ENCODE measurements around the gene MCEMP1. TPM values are rescaled to one million over a fixed set of nuclear protein-coding genes. Genes with fewer than 3 reads are reported as not detected.

Gene MCEMP1
- total RNA-seq, 1 donor from 2014 or later = not detected

- Histone ChIP-seq H3K27ac (no peak overlapping the region), H3K4me3 (no peak overlapping the region), H3K9me3 (no peaks in the 10 kb centered on the region), H3K27me3 (no peaks in the 10 kb centered on the region), H3K4me1 (no peaks in the 10 kb centered on the region), H3K36me3 (no peaks in the 10 kb centered on the region)
- intact Hi-C loops (cut with DNase I) = no loop called here
- DNase-seq (ENCODE audit: extremely low spot score in 2 of 2) = no peak
- TF ChIP-seq POLR2AphosphoS5 (IDR thresholded peaks at IDR 0.05; ENCODE audit: insufficient read depth in 1 of 2, low read depth in 1 of 2) = no peak
- TF ChIP-seq, protein P1, sequence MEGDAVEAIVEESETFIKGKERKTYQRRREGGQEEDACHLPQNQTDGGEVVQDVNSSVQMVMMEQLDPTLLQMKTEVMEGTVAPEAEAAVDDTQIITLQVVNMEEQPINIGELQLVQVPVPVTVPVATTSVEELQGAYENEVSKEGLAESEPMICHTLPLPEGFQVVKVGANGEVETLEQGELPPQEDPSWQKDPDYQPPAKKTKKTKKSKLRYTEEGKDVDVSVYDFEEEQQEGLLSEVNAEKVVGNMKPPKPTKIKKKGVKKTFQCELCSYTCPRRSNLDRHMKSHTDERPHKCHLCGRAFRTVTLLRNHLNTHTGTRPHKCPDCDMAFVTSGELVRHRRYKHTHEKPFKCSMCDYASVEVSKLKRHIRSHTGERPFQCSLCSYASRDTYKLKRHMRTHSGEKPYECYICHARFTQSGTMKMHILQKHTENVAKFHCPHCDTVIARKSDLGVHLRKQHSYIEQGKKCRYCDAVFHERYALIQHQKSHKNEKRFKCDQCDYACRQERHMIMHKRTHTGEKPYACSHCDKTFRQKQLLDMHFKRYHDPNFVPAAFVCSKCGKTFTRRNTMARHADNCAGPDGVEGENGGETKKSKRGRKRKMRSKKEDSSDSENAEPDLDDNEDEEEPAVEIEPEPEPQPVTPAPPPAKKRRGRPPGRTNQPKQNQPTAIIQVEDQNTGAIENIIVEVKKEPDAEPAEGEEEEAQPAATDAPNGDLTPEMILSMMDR (IDR thresholded peaks at IDR 0.05) = no peak
- no peak for TF ChIP-seq POLR2A (IDR thresholded peaks at IDR 0.05)
Measured at GRCh38 chr19:7644550-7644877, 32.4 kb upstream of the MCEMP1 start.

- H3K27ac ChIP-seq = no peak overlapping the region
- intact Hi-C loops (cut with DNase I) = no loop called here
Measured at GRCh38 chr19:7645163-7645562, 31.7 kb upstream of the MCEMP1 start.

GRCh38 chr19:7645656-7646425 lies 31.0 kb upstream of the MCEMP1 start:
- H3K4me1 ChIP-seq = no peaks in the 10 kb centered on the region
- no peaks in the 10 kb centered on the region for H3K9me3 ChIP-seq
- no peak overlapping the region for H3K4me3 ChIP-seq
- intact Hi-C loops (cut with DNase I) = no loop called here
- no peaks in the 10 kb centered on the region for H3K27me3 ChIP-seq
- no peak overlapping the region for H3K27ac ChIP-seq
- no peaks in the 10 kb centered on the region for H3K36me3 ChIP-seq
- no peak for TF ChIP-seq POLR2A (IDR thresholded peaks at IDR 0.05)
- no peak for DNase-seq (ENCODE audit: extremely low spot score in 2 of 2)

More at GRCh38 chr19:7645163-7645562, 31.7 kb upstream of the MCEMP1 start:
- TF ChIP-seq POLR2AphosphoS5 (IDR thresholded peaks at IDR 0.05; ENCODE audit: insufficient read depth in 1 of 2, low read depth in 1 of 2) (no peak), POLR2A (IDR thresholded peaks at IDR 0.05) (no peak)
- TF ChIP-seq, protein P1 (IDR thresholded peaks at IDR 0.05) = no peak
- Histone ChIP-seq H3K9me3 (no peaks in the 10 kb centered on the region), H3K36me3 (no peaks in the 10 kb centered on the region), H3K27me3 (no peaks in the 10 kb centered on the region), H3K4me3 (no peak overlapping the region), H3K4me1 (no peaks in the 10 kb centered on the region)
- DNase-seq (ENCODE audit: extremely low spot score in 2 of 2) = no peak

DNA sequence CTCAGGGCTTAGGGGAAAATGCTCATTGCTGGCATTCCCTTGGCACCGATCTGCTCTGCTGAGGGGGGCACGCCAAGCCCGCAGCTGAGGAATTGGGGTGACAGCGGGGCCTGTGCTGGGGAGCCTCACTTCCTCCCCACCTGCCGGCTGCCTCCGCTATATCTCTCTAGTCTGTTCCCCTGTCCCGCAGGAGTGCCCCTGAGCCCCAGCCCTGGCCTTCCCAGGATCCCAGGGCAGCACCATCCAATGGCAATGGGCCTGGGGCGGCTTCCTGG lies 30.5 kb upstream of the MCEMP1 start:
- H3K27ac ChIP-seq = no peak overlapping the region
- no peak overlapping the region for H3K4me3 ChIP-seq
- no peak for DNase-seq (ENCODE audit: extremely low spot score in 2 of 2)
- no peaks in the 10 kb centered on the region for H3K36me3 ChIP-seq
- no peaks in the 10 kb centered on the region for H3K9me3 ChIP-seq
- no peaks in the 10 kb centered on the region for H3K4me1 ChIP-seq
- intact Hi-C loops (cut with DNase I) = no loop called here
- no peaks in the 10 kb centered on the region for H3K27me3 ChIP-seq
- TF ChIP-seq, protein P1 (IDR thresholded peaks at IDR 0.05) = no peak
- TF ChIP-seq POLR2A (IDR thresholded peaks at IDR 0.05) (no peak), POLR2AphosphoS5 (IDR thresholded peaks at IDR 0.05; ENCODE audit: insufficient read depth in 1 of 2, low read depth in 1 of 2) (no peak)

DNA sequence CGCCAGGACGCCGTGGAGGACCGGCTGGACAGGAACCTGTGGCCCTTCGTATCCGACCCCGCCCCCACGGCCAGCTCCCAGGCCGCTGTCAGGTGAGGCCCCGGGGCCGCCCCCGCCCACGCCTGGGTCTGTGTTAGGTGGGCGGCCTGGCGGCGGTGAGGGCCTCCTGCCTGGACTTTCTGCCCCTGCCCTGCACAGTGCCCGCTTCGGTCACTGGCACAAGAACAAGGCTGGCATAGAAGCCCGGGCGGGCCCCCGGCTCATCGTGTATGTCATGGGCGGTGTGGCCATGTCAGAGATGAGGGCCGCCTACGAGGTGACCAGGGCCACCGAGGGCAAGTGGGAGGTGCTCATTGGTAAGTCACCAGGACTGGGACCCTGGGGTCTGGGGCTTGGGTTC lies 29.7 kb upstream of the MCEMP1 start:
- H3K4me3 ChIP-seq = no peak overlapping the region
- H3K27me3 ChIP-seq = no peaks in the 10 kb centered on the region
- peaks cover under 1% of the 10 kb centered on the region for H3K4me1 ChIP-seq
- no peak for DNase-seq (ENCODE audit: extremely low spot score in 2 of 2)
- no peaks in the 10 kb centered on the region for H3K36me3 ChIP-seq
- H3K9me3 ChIP-seq = no peaks in the 10 kb centered on the region
- H3K27ac ChIP-seq = no peak overlapping the region
- TF ChIP-seq, protein P1 (IDR thresholded peaks at IDR 0.05) = no peak
- TF ChIP-seq POLR2A (IDR thresholded peaks at IDR 0.05) (no peak), POLR2AphosphoS5 (IDR thresholded peaks at IDR 0.05; ENCODE audit: insufficient read depth in 1 of 2, low read depth in 1 of 2) (no peak)
- intact Hi-C loops (cut with DNase I) = no loop called here
